ENCODE measurements around the gene ATP8B4. TPM values are rescaled to one million over a fixed set of nuclear protein-coding genes. Genes with fewer than 3 reads are reported as not detected.

ATP8B4 gene
- total and polyA plus RNA-seq, 11 donors: 0.51 to 14.7 (median 2.1) TPM

DNA sequence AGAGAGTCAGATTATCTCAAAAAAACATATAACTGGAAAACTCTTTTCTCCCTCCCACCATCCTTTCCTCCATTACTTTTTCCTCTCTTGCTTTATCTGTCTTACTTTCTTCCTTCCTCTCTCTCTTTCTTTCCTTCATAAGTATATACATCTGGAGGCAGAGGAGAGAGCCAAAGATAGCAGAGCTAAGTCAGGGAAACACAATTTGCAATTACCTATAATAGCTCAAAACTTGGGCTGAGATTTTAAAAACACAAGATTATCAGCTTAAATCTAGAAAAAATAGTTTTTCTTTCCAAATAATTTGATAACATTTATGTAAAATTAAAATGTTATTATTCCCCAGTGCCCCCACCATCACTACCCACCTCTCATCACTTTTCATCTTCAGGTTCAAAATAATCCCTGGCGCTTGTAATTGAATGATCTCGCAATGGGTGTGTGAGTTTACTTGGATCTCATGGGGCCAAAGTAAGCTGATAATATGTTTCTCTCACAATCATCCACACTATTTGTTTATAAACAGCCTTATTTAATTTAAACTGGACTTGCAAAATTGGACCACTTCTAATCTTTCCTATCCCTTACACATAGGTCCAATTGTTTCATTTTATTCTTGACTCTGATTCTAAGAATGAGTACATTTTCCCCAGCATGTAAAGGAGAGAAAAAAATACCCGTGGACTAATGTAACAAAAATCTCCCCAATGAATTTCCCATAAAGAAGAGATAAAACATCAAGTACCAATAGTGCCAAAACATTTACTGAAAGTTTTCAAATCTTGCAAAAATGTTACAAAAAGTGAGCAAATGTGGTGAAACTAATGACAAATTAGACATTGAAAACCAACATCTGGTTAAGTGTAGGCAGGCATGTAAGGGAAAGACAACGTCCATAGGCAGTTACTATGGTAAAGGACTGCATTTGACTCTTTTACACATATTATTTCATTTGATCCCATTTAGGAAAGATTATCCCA lies 261.2 kb downstream of the ATP8B4 start:
- Histone ChIP-seq H3K27me3 (no peaks in the 10 kb centered on the region), H3K36me3 (peaks cover 0 to 6% (median 0%) of the 10 kb centered on the region in 9 donors), H3K4me1 (peaks cover 0 to 39% (median 0%) of the 10 kb centered on the region in 12 donors), H3K27ac (peak overlapping the region in 5 of 12 donors; percentile 31 to 82 (median 44)), H3K4me3 (no peak overlapping the region), H3K9me3 (no peaks in the 10 kb centered on the region)
- ATAC-seq (no peak), DNase-seq (no peak)
- whole genome bisulfite sequencing, 4 donors: 76 to 80% (median 78%) methylated on average over 4 of the region's 4 CpGs
- intact Hi-C loops (cut with DNase I): no loop called here
- TF ChIP-seq POLR2A (IDR thresholded peaks at IDR 0.05): no peak
- TF ChIP-seq, protein P1, sequence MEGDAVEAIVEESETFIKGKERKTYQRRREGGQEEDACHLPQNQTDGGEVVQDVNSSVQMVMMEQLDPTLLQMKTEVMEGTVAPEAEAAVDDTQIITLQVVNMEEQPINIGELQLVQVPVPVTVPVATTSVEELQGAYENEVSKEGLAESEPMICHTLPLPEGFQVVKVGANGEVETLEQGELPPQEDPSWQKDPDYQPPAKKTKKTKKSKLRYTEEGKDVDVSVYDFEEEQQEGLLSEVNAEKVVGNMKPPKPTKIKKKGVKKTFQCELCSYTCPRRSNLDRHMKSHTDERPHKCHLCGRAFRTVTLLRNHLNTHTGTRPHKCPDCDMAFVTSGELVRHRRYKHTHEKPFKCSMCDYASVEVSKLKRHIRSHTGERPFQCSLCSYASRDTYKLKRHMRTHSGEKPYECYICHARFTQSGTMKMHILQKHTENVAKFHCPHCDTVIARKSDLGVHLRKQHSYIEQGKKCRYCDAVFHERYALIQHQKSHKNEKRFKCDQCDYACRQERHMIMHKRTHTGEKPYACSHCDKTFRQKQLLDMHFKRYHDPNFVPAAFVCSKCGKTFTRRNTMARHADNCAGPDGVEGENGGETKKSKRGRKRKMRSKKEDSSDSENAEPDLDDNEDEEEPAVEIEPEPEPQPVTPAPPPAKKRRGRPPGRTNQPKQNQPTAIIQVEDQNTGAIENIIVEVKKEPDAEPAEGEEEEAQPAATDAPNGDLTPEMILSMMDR (IDR thresholded peaks at IDR 0.05): no peak

DNA sequence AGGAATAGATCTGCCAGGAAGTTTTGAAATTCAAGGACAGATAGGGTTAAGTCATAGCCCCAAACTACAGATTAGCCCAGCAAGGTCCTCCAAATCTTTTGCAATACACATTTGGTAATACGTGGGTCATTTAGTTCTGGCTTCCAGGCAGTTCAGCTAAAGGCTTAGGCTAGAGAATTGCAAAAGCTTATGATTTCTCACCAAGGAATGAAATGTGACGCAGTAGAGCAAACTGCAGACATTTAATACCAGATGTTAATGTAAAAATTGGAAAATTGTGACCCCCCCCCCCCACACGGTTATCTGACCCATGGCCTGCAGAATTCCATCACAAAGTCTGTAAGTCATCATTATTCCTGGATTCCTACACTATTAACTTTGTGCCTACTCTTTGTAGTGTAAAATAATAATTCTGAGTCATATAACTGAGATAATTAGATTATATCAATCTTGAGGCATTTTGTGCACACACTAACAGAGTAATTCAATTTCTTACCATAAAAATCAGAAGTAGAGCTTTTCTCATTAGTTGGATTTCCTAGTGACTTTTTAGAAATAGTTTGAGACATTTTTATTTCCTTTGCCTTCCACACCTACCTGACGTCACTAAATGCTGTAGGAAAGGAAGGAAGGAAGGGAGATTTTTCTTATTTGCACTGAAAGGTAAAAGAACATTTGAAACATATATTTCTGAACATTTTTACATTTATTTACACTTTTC lies 263.0 kb downstream of the ATP8B4 start:
- H3K4me3 ChIP-seq: no peak overlapping the region
- peaks cover 0 to 38% (median 0%) of the 10 kb centered on the region in 12 donors for H3K4me1 ChIP-seq
- 58 to 66% (median 59%) methylated on average over 4 of the region's 4 CpGs for WGBS, 4 donors
- intact Hi-C loops (cut with DNase I): no loop called here
- peak in 1 of 5 donors; percentile 22 for DNase-seq
- peak; percentile 58 to 92 (median 85) for ATAC-seq
- TF ChIP-seq, protein P1 (IDR thresholded peaks at IDR 0.05): no peak
- no peak for TF ChIP-seq POLR2A (IDR thresholded peaks at IDR 0.05)
- H3K9me3 ChIP-seq: peaks cover 0 to 6% (median 0%) of the 10 kb centered on the region in 12 donors
- peaks cover 0 to 6% (median 0%) of the 10 kb centered on the region in 9 donors for H3K36me3 ChIP-seq
- peak overlapping the region in 7 of 12 donors; percentile 10 to 82 (median 40) for H3K27ac ChIP-seq
- no peaks in the 10 kb centered on the region for H3K27me3 ChIP-seq

DNA sequence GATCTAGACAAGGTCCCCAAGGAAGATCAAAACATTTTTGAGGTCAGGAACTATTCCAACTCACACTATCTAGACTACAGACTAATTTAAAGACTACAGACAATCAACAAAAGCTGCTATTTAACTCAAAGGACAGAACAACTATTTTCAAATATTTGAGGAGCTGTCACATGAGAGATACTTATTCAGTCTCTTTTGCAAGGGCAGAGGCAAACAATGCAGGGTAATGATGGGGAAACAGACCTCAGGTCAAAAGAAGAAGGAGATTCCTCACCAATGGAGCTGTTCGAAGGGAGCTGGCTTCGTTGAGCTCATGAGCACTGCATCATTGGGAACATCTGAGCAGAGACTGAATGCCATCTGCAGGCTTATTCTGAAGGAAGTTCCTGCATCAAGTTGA lies 266.3 kb downstream of the ATP8B4 start:
- ATAC-seq (no peak), DNase-seq (no peak)
- peaks cover 0 to 14% (median 2%) of the 10 kb centered on the region in 12 donors for H3K9me3 ChIP-seq
- no peaks in the 10 kb centered on the region for H3K36me3 ChIP-seq
- no peaks in the 10 kb centered on the region for H3K27me3 ChIP-seq
- intact Hi-C loops (cut with DNase I): no loop called here
- TF ChIP-seq, protein P1 (IDR thresholded peaks at IDR 0.05): no peak
- TF ChIP-seq POLR2A (IDR thresholded peaks at IDR 0.05): no peak
- H3K4me3 ChIP-seq: no peak overlapping the region
- H3K27ac ChIP-seq: no peak overlapping the region
- H3K4me1 ChIP-seq: peaks cover 0 to 29% (median 0%) of the 10 kb centered on the region in 12 donors
- WGBS, 4 donors: 56 to 87% (median 80%) methylated on average over 2 of the region's 2 CpGs
